D721Med (cell line): ENCODE results near the gene MCM8.
"Not testable (repeated sequence)": the region's sequence is repeated elsewhere in the genome, so short reads cannot be mapped to it uniquely, and the experiment has no call there.

ENCODE experiments used
- DNase-seq: peaks from one replicate; pipeline ENCODE4 v3.0.0; 2011; ENCODE audit warnings: low spot score; ENCODE audit not compliant: insufficient read length
- FAIRE-seq: peaks from 2 replicates; lab custom pipeline; 2011; peaks lifted over from hg19 to GRCh38; lab: Jason Lieb, UNC
- CTCF ChIP-seq: IDR thresholded peaks from 2 replicates; pipeline ENCODE4 v1.5.1; 2012; ENCODE audit warnings: mild to moderate bottlenecking, control low read depth; ENCODE audit not compliant: insufficient read depth; ENCODE audit errors: missing control alignments

The MCM8 gene

GRCh38 chr20:6028818-6029217, 78.4 kb downstream of the MCM8 start:
- no peak for TF ChIP-seq CTCF
- no peak for FAIRE-seq
- DNase-seq, result no peak

- TF ChIP-seq CTCF, result no peak
- FAIRE-seq (no peak), DNase-seq (no peak)
These were observed 79.1 kb downstream of the MCM8 start for GRCh38 chr20:6029538-6029937.

- TF ChIP-seq CTCF, result no peak
- FAIRE-seq (no peak), DNase-seq (no peak)
These were observed 80.1 kb downstream of the MCM8 start for GRCh38 chr20:6030453-6031080.

- DNase-seq, FAIRE-seq: not testable (repeated sequence)
These were observed 82.5 kb downstream of the MCM8 start for GRCh38 chr20:6032907-6033306.

GRCh38 chr20:6034134-6034969, 83.9 kb downstream of the MCM8 start:
- FAIRE-seq (no peak), DNase-seq (no peak)
- no peak for TF ChIP-seq CTCF

- FAIRE-seq, result no peak
These were observed 85.8 kb downstream of the MCM8 start for GRCh38 chr20:6036213-6036612.

GRCh38 chr20:6037082-6037481, 86.6 kb downstream of the MCM8 start:
- no peak for TF ChIP-seq CTCF

More at GRCh38 chr20:6036213-6036612, 85.8 kb downstream of the MCM8 start:
- TF ChIP-seq CTCF, result no peak
- DNase-seq, result no peak

More at GRCh38 chr20:6037082-6037481, 86.6 kb downstream of the MCM8 start:
- FAIRE-seq (no peak), DNase-seq (no peak)
